HCT116 (cell line): Measurements from ENCODE around the gene NAPB. TPM values are rescaled to one million over a fixed set of nuclear protein-coding genes. Genes with fewer than 3 reads are reported as not detected.

Source experiments
- ATAC-seq: fragments of 200-7000 bp; cut with Tn5 transposase; 2 replicates; pipeline ENCODE4 v1.9.1; 2020; ENCODE audit warnings: mild to moderate bottlenecking, moderate library complexity
- BruUV-seq: library from RNA; stranded (reverse); fragments of 400-500 nt; replicated peaks from 2 replicates; lab custom pipeline; 2021; lab: Mats Ljungman, UMichigan
- CTCF ChIA-PET: fragments of 300-600 bp; sonication (Branson Sonifier 250); formaldehyde crosslinking; loops from one replicate; lab custom pipeline; 2021; ENCODE audit warnings: antibody characterized with exemption; lab: Charles Lee
- POLR2A ChIA-PET: fragments of 300-600, 350-600 bp; sonication (Branson Sonifier 250); formaldehyde crosslinking; loops from one replicate; lab custom pipeline; 2021; ENCODE audit warnings: antibody characterized with exemption; lab: Charles Lee
- RAD21 ChIA-PET, 2 experiments: fragments of 300-600 bp; sonication (Branson Sonifier 250); formaldehyde crosslinking; loops; one replicate each; lab custom pipeline; 2023; ENCODE audit warnings: low total read pairs in 2 of 2; ENCODE audit not compliant: uncharacterized antibody in 2 of 2, unreplicated experiment in 2 of 2, low non-redundant PET in 1 of 2; lab: Charles Lee
- DNase-seq: peaks from one replicate; pipeline ENCODE4 v3.0.0-alpha.2; 2010; ENCODE audit warnings: low read depth, low spot score
- H2AFZ ChIP-seq: fragments of 200-600 bp; shearing (Covaris generic), sonication (generic); 2 replicates; pipeline ENCODE4 v1.6.1; 2017; ENCODE audit warnings: low read depth, mixed run types, mixed read lengths, antibody characterized with exemption, low read length; ENCODE audit not compliant: poor library complexity, severe bottlenecking
- H3K27ac ChIP-seq: 2 replicates; pipeline ENCODE4 v1.5.1; 2012; ENCODE audit warnings: low read depth, low read length
- H3K27me3 ChIP-seq: fragments of 200-600 bp; sonication (generic); 2 replicates; pipeline ENCODE4 v1.6.1; 2016; ENCODE audit warnings: mixed run types, low read length, mixed read lengths; ENCODE audit not compliant: insufficient read depth
- H3K36me3 ChIP-seq, 2 experiments: fragments of 200-500 bp in 1 of 2; fragments of 200-600 bp in 1 of 2; sonication (Bioruptor generic) in 1 of 2; sonication (generic) in 1 of 2; 2 replicates each; pipeline versions ENCODE4 v1.5.1 to v1.6.1; 2014 to 2016; ENCODE audit warnings: low read length in 2 of 2, inconsistent platforms in 1 of 2, mixed read lengths in 1 of 2, mixed run types in 1 of 2; ENCODE audit not compliant: insufficient read depth in 2 of 2, control insufficient read depth in 1 of 2
- H3K4me1 ChIP-seq, 2 experiments: fragments of 200-600 bp in 1 of 2; sonication (generic) in 1 of 2; 2 replicates each; pipeline versions ENCODE4 v1.5.1 to v1.6.1; 2012 to 2017; ENCODE audit warnings: low read length in 2 of 2, inconsistent platforms in 1 of 2, mild to moderate bottlenecking in 1 of 2, mixed read lengths in 1 of 2, mixed run types in 1 of 2, moderate library complexity in 1 of 2; ENCODE audit not compliant: insufficient read depth in 2 of 2, control insufficient read depth in 1 of 2
- H3K4me2 ChIP-seq: fragments of 200-600 bp; sonication (generic); 2 replicates; pipeline ENCODE4 v1.6.1; 2017; ENCODE audit warnings: mixed run types, low read length, mixed read lengths
- H3K4me3 ChIP-seq, 2 experiments: fragments of 200-600 bp in 1 of 2; sonication (generic) in 1 of 2; replicated peaks in 1 of 2; 2 replicates each; pipeline ENCODE4 v1.5.1; 2011 to 2016; ENCODE audit warnings: low read length in 2 of 2, control low read depth in 1 of 2, low read depth in 1 of 2, mild to moderate bottlenecking in 1 of 2, mixed read lengths in 1 of 2, mixed run types in 1 of 2
- H3K79me2 ChIP-seq: fragments of 200-600 bp; sonication (generic); 2 replicates; pipeline ENCODE4 v1.6.1; 2017; ENCODE audit warnings: mild to moderate bottlenecking, mixed run types, low read length, moderate library complexity, mixed read lengths; ENCODE audit not compliant: insufficient read depth
- H3K9ac ChIP-seq: fragments of 200-600 bp; sonication (generic); 2 replicates; pipeline ENCODE4 v1.6.1; 2016; ENCODE audit warnings: low read length, mixed read lengths
- H3K9me2 ChIP-seq: fragments of 200-600 bp; sonication (generic), shearing (Covaris generic); 2 replicates; pipeline ENCODE4 v1.6.1; 2017; ENCODE audit warnings: mixed run types, mild to moderate bottlenecking, moderate library complexity; ENCODE audit not compliant: insufficient read depth
- H3K9me3 ChIP-seq, 2 experiments: fragments of 200-500 bp in 1 of 2; fragments of 200-600 bp in 1 of 2; sonication (Bioruptor generic) in 1 of 2; sonication (generic) in 1 of 2; 2 replicates each; pipeline ENCODE4 v1.6.1; 2014 to 2017; ENCODE audit warnings: low read length in 2 of 2, mixed read lengths in 2 of 2, inconsistent platforms in 1 of 2, low read depth in 1 of 2, mild to moderate bottlenecking in 1 of 2, mixed run types in 1 of 2, moderate library complexity in 1 of 2; ENCODE audit not compliant: control insufficient read depth in 1 of 2, insufficient read depth in 1 of 2
- H4K20me1 ChIP-seq: fragments of 200-600 bp; sonication (generic), shearing (Covaris generic); 2 replicates; pipeline ENCODE4 v1.6.1; 2017; ENCODE audit warnings: mixed run types, mild to moderate bottlenecking, moderate library complexity; ENCODE audit not compliant: insufficient read depth
- ATF3 ChIP-seq: IDR thresholded peaks from 2 replicates; pipeline ENCODE4 v1.6.1; 2012
- CEBPB ChIP-seq: IDR thresholded peaks from 2 replicates; pipeline ENCODE4 v1.6.1; 2012; ENCODE audit warnings: low read depth
- CTCF ChIP-seq, 3 experiments: fragments of 200-600 bp in 1 of 3; sonication (generic) in 1 of 3; IDR thresholded peaks in 2 of 3; conservative IDR thresholded peaks in 1 of 3; 2 replicates each; pipeline ENCODE4 v1.5.1; 2012 to 2017; ENCODE audit warnings: low read depth in 2 of 3, low read length in 2 of 3, antibody characterized with exemption in 1 of 3, borderline replicate concordance in 1 of 3, control low read depth in 1 of 3, mild to moderate bottlenecking in 1 of 3, mixed read lengths in 1 of 3, mixed run types in 1 of 3, moderate library complexity in 1 of 3; ENCODE audit not compliant: insufficient read depth in 1 of 3
- EGR1 ChIP-seq: IDR thresholded peaks from 2 replicates; pipeline ENCODE4 v1.6.1; 2012; ENCODE audit warnings: low read depth
- ELF1 ChIP-seq: IDR thresholded peaks from 2 replicates; pipeline ENCODE4 v1.6.1; 2012; ENCODE audit warnings: low read depth, borderline replicate concordance
- EZH2 ChIP-seq: fragments of 200-600 bp; sonication (generic); IDR thresholded peaks from 2 replicates; pipeline ENCODE4 v1.6.1; 2017; ENCODE audit warnings: antibody characterized with exemption, mixed run types
- EZH2phosphoT487 ChIP-seq: fragments of 200-600 bp; IDR thresholded peaks from 2 replicates; pipeline ENCODE4 v1.6.1; 2018; ENCODE audit warnings: antibody characterized with exemption, borderline replicate concordance
- JUND ChIP-seq: IDR thresholded peaks from 2 replicates; pipeline ENCODE4 v1.6.1; 2012
- POLR2A ChIP-seq: IDR thresholded peaks from 2 replicates; pipeline ENCODE4 v1.7.0; 2011; ENCODE audit warnings: borderline replicate concordance; ENCODE audit not compliant: insufficient read depth, insufficient read length; ENCODE audit errors: extremely low read depth
- SIN3A ChIP-seq: IDR thresholded peaks from 2 replicates; pipeline ENCODE4 v1.6.1; 2012; ENCODE audit warnings: low read depth
- TCF7L2 ChIP-seq: IDR thresholded peaks from 2 replicates; pipeline ENCODE4 v1.7.0; 2011; ENCODE audit warnings: borderline replicate concordance, inconsistent platforms; ENCODE audit not compliant: insufficient read depth, insufficient read length; ENCODE audit errors: extremely low read depth
- ZFX ChIP-seq: fragments of 450-650 bp; IDR thresholded peaks from 2 replicates; pipeline ENCODE4 v1.6.1; 2017
- intact Hi-C: fragments of 100-400 bp; cut with micrococcal nuclease; formaldehyde crosslinking; loops from 2 replicates; pipeline ENCODE4 v1.10.0; 2022
- total RNA-seq: library from RNA; stranded (reverse); gene quantifications from one replicate; pipeline ENCODE4 v1.2.1, GENCODE V29; 2021; ENCODE audit not compliant: unreplicated experiment

Gene NAPB
- total RNA-seq, 1 experiment from 2014 or later: 7.9 TPM

DNA sequence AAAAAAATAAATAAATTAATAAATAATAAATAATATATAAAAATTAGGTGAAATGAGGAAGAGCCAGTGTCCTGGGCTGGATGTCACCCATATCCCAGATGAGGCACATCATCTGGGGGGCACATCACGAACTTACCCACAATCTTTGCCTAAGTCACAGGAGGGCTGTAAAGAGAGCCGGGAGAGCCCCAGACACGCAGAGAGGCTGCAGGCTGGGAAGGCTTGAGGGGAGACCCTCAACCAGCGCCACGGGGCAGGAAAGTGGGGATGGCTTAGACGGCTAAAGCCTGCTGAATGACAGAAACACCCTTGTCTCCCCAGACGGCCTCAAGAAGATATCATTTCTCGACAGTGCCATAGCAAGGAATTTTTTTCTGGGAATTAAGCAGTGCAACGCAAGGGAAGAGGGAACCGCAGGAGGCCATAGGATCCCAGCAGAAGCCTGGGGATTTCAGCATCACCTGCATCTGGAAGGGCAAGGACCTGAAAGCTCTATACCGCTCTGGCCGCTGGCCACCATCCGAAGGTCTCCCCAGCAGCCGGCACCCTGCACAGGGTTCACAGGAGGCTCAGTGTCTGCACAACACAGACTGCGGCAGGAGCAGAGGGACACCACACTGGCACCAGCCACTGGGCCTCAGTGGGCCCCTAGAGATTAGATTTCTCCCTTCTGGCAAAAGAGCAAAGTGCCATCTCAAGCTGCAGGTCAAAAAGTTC, 93.5 kb downstream of the NAPB start:
- TF ChIP-seq SIN3A (no peak), EGR1 (no peak), EZH2 (no peak)
- intact Hi-C loops: loop anchor here (10.0 kb wide), 1 partner anchor 273 kb away; no protein-coding TSS in a partner anchor
- ChIA-PET CTCF (no interaction called here), POLR2A (no interaction called here), RAD21 (no interaction called here)
- no peak overlapping the region for H3K4me2 ChIP-seq
- H3K27ac ChIP-seq: no peak overlapping the region
- H3K4me1 ChIP-seq: no peaks in the 10 kb centered on the region
- no TSS peak for BruUV-seq
- ATAC-seq (no peak), DNase-seq (no peak)
- no peaks in the 10 kb centered on the region for H3K9me3 ChIP-seq
- H2AFZ ChIP-seq: no peak overlapping the region
- H3K9me2 ChIP-seq: no peaks in the 10 kb centered on the region
- no peak overlapping the region for H3K9ac ChIP-seq
- peaks cover 58% of the 10 kb centered on the region for H3K27me3 ChIP-seq
- H3K4me3 ChIP-seq: no peak overlapping the region
- no peaks in the 10 kb centered on the region for H4K20me1 ChIP-seq
- H3K79me2 ChIP-seq: no peaks in the 10 kb centered on the region
- H3K36me3 ChIP-seq: no peaks in the 10 kb centered on the region

DNA sequence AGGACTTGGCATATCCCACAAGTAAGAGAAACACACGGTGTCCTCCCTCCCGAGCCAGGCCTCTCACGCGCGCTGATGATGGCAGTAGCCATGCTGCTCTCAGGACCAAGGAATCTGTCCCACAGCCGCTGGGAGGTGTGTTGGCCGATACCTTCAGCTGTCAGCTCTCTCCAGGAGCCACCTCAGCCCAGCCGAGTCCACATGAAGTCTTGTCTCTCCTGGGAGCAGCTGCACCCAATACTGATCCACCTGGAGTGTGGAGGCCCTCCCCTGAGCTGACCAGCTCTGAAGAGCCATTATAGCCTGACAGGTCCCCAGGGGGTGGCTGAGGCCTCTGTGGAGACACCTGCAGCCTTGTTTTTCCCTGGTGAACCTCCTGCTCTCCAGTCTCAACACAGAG, 94.5 kb downstream of the NAPB start:
- Histone ChIP-seq H3K9ac (no peak overlapping the region), H3K36me3 (no peaks in the 10 kb centered on the region), H3K27me3 (peaks cover 64% of the 10 kb centered on the region), H3K4me1 (no peaks in the 10 kb centered on the region), H4K20me1 (no peaks in the 10 kb centered on the region), H3K79me2 (no peaks in the 10 kb centered on the region), H3K9me3 (no peaks in the 10 kb centered on the region), H2AFZ (no peak overlapping the region), H3K27ac (no peak overlapping the region), H3K4me2 (no peak overlapping the region), H3K9me2 (no peaks in the 10 kb centered on the region), H3K4me3 (no peak overlapping the region)
- no TSS peak for BruUV-seq
- POLR2A ChIA-PET: no interaction called here
- no peak for ATAC-seq
- RAD21 ChIA-PET: no interaction called here
- TF ChIP-seq POLR2A: no peak
- TF ChIP-seq SIN3A: no peak
- no peak for TF ChIP-seq ELF1
- TF ChIP-seq EGR1: no peak
- TF ChIP-seq EZH2: no peak
- no peak for TF ChIP-seq TCF7L2
- TF ChIP-seq CTCF (IDR thresholded peaks at IDR 0.05 in 2 of 3, conservative IDR thresholded peaks at IDR 0.05 in 1 of 3; ENCODE audit: borderline replicate concordance in 1 of 3, insufficient read depth in 1 of 3, low read depth in 2 of 3, low read length in 2 of 3): no peak
- TF ChIP-seq ZFX: no peak
- no peak for TF ChIP-seq EZH2phosphoT487
- no peak for TF ChIP-seq CEBPB
- no peak for TF ChIP-seq ATF3
- no peak for TF ChIP-seq JUND
- no peak for DNase-seq
- intact Hi-C loops: loop anchor here (10.0 kb wide), 1 partner anchor 272 kb away; no protein-coding TSS in a partner anchor
- CTCF ChIA-PET: no interaction called here
